Ishikawa (cell line): ENCODE measurements around the gene PLCL1.

Source experiments
- CEBPB ChIP-seq: IDR thresholded peaks from 2 replicates; pipeline ENCODE4 v1.6.1; 2012
- CREB1 ChIP-seq: IDR thresholded peaks from 2 replicates; pipeline ENCODE4 v1.6.1; 2012; ENCODE audit warnings: low read depth
- EGR1 ChIP-seq: IDR thresholded peaks from 2 replicates; pipeline ENCODE4 v1.6.1; 2012
- EP300 ChIP-seq: IDR thresholded peaks from 2 replicates; pipeline ENCODE4 v1.6.1; 2012; ENCODE audit warnings: borderline replicate concordance
- FOXM1 ChIP-seq: IDR thresholded peaks from 2 replicates; pipeline ENCODE4 v1.6.1; 2012; ENCODE audit warnings: low read depth, borderline replicate concordance
- MAX ChIP-seq: IDR thresholded peaks from 2 replicates; pipeline ENCODE4 v1.6.1; 2012
- NFIC ChIP-seq: IDR thresholded peaks from 2 replicates; pipeline ENCODE4 v1.6.1; 2012
- RAD21 ChIP-seq: IDR thresholded peaks from 2 replicates; pipeline ENCODE4 v1.6.1; 2012; ENCODE audit warnings: low read depth
- REST ChIP-seq: IDR thresholded peaks from 2 replicates; pipeline ENCODE4 v1.6.1; 2012; ENCODE audit warnings: low read depth, mild to moderate bottlenecking
- TAF1 ChIP-seq: IDR thresholded peaks from 2 replicates; pipeline ENCODE4 v1.6.1; 2012; ENCODE audit warnings: low read depth, mild to moderate bottlenecking
- TCF12 ChIP-seq: IDR thresholded peaks from 2 replicates; pipeline ENCODE4 v1.6.1; 2012; ENCODE audit warnings: low read depth
- TEAD4 ChIP-seq: IDR thresholded peaks from 2 replicates; pipeline ENCODE4 v1.6.1; 2012
- USF1 ChIP-seq: IDR thresholded peaks from 2 replicates; pipeline ENCODE4 v1.6.1; 2012
- YY1 ChIP-seq: IDR thresholded peaks from 2 replicates; pipeline ENCODE4 v1.6.1; 2012; ENCODE audit warnings: low read depth
- ZBTB7A ChIP-seq: IDR thresholded peaks from 2 replicates; pipeline ENCODE4 v1.6.1; 2012; ENCODE audit warnings: low read depth

PLCL1 gene

DNA sequence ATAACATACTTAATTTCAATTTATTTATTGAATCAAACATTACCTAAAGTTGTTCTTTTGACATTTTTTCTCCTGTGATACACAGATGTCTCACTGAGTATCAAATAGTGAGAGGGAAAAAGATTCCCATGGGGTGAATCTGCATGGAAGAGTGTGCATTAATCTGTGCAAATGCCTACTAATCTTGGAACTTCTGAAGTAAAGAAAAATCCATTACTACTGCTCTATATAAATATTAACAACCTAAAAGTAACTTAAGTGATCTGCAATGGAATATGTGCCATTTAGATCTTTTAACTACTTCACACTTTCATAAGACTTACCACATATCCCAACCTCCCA is 125.5 kb downstream of the PLCL1 start:
- TF ChIP-seq MAX, result no peak
- no peak for TF ChIP-seq CEBPB
- no peak for TF ChIP-seq TCF12

GRCh38 chr2:197930570-197931278 is 126.3 kb downstream of the PLCL1 start:
- TF ChIP-seq NFIC (no peak), TAF1 (no peak), MAX (no peak), CREB1 (no peak), ZBTB7A (no peak), FOXM1 (no peak), TCF12 (no peak), YY1 (no peak), EP300 (no peak), TEAD4 (no peak), CEBPB (no peak), RAD21 (no peak), USF1 (no peak), REST (no peak), EGR1 (no peak)

- TF ChIP-seq NFIC, result no peak
- TF ChIP-seq REST, result no peak
- TF ChIP-seq MAX, result no peak
- TF ChIP-seq TCF12, result no peak
- TF ChIP-seq FOXM1, result no peak
- no peak for TF ChIP-seq YY1
- no peak for TF ChIP-seq RAD21
- no peak for TF ChIP-seq TAF1
- TF ChIP-seq TEAD4, result no peak
- TF ChIP-seq EGR1, result no peak
- TF ChIP-seq CREB1, result no peak
- no peak for TF ChIP-seq EP300
- no peak for TF ChIP-seq CEBPB
- TF ChIP-seq USF1, result no peak
- TF ChIP-seq ZBTB7A, result no peak
Observed at GRCh38 chr2:197931661-197932312, 127.4 kb downstream of the PLCL1 start.

GRCh38 chr2:197932374-197932773 is 128.0 kb downstream of the PLCL1 start:
- no peak for TF ChIP-seq TEAD4
- no peak for TF ChIP-seq CREB1

DNA sequence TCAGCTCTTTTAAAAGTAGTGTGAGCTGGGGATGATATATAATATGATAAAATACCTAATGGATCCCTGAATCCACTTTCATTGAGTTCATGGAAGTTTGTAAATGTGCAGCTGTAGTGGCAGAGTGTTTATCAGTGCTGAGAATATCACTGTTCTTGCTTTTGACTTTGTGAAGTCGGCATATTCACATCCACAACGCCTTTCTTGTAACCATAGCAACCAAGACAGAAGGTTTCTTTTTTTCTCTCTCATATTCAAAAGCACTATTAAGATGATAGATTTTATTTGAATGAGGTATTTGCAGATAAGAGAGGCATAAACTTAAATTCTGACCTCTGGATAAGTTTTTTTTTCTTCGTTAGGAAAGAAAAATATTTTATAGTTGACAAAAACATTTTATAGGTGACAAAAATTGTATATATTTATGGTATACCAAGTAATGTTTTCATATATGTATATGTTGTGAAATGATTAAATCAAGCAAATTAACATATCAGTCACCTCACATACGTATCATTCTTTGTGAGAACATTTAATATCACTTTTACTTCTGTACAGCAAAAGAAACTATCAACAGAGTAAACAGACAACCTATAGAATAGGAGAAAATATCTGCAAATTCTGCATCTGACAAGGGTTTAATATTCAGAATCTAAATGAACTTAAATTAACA is 130.0 kb downstream of the PLCL1 start:
- TF ChIP-seq NFIC, result no peak

GRCh38 chr2:197934934-197935289 is 130.5 kb downstream of the PLCL1 start:
- TF ChIP-seq EGR1 (no peak), CEBPB (no peak), USF1 (no peak), CREB1 (no peak), ZBTB7A (no peak), TAF1 (no peak), REST (no peak), RAD21 (no peak), NFIC (no peak), YY1 (no peak), MAX (no peak), FOXM1 (no peak), TCF12 (no peak), TEAD4 (no peak), EP300 (no peak)
